PC-9 (cell line): ENCODE results near the gene PTPRA. TPM values are rescaled to one million over a fixed set of nuclear protein-coding genes. Genes with fewer than 3 reads are reported as not detected.

Source experiments
- BruUV-seq: library from RNA; stranded (reverse); fragments of 400-500 nt; replicated peaks from 2 replicates; lab custom pipeline; 2021; lab: Mats Ljungman, UMichigan
- CTCF ChIA-PET: fragments of 300-600 bp; sonication (Branson Sonifier 250); formaldehyde crosslinking; loops from one replicate; lab custom pipeline; 2022; ENCODE audit warnings: antibody characterized with exemption; lab: Charles Lee
- POLR2A ChIA-PET: fragments of 300-600 bp; sonication (Branson Sonifier 250); formaldehyde crosslinking; loops from one replicate; lab custom pipeline; 2022; ENCODE audit warnings: antibody characterized with exemption; ENCODE audit not compliant: unreplicated experiment; lab: Charles Lee
- DNase-seq, 2 experiments: peaks; one replicate each; pipeline versions ENCODE4 v3.0.0 to v3.0.0-alpha.2; 2015 to 2022; ENCODE audit warnings: mixed read lengths in 1 of 2
- H2AFZ ChIP-seq: fragments of 200-600 bp; sonication (generic); 2 replicates; pipeline ENCODE4 v1.8.1; 2017; ENCODE audit warnings: antibody characterized with exemption
- H3F3A ChIP-seq: fragments of 200-600 bp; sonication (generic); 2 replicates; pipeline ENCODE4 v1.8.1; 2017; ENCODE audit warnings: antibody characterized with exemption, mild to moderate bottlenecking, low read depth; ENCODE audit not compliant: insufficient read depth
- H3K27ac ChIP-seq: fragments of 200-600 bp; sonication (generic); 2 replicates; pipeline ENCODE4 v1.6.1; 2016; ENCODE audit warnings: mixed run types
- H3K27me3 ChIP-seq: fragments of 200-600 bp; sonication (generic); 2 replicates; pipeline ENCODE4 v1.6.1; 2016; ENCODE audit warnings: low read depth, mixed run types; ENCODE audit not compliant: insufficient read depth
- H3K36me3 ChIP-seq: fragments of 200-600 bp; sonication (generic); 2 replicates; pipeline ENCODE4 v1.6.1; 2016; ENCODE audit warnings: low read depth, mixed run types
- H3K4me1 ChIP-seq: fragments of 200-600 bp; sonication (generic); replicated peaks from 2 replicates; pipeline ENCODE4 v1.6.1; 2016; ENCODE audit warnings: mixed run types; ENCODE audit not compliant: insufficient read depth
- H3K4me2 ChIP-seq: fragments of 200-600 bp; sonication (generic); 2 replicates; pipeline ENCODE4 v1.6.1; 2017; ENCODE audit warnings: mixed run types
- H3K4me3 ChIP-seq: fragments of 200-600 bp; sonication (generic); 2 replicates; pipeline ENCODE4 v1.6.1; 2016; ENCODE audit warnings: mixed run types
- H3K79me2 ChIP-seq: fragments of 200-600 bp; sonication (generic); 2 replicates; pipeline ENCODE4 v1.6.1; 2017; ENCODE audit warnings: low read depth, mixed run types
- H3K9me2 ChIP-seq: fragments of 200-600 bp; sonication (generic); 2 replicates; pipeline ENCODE4 v1.8.1; 2017; ENCODE audit warnings: mild to moderate bottlenecking; ENCODE audit not compliant: insufficient read depth
- H3K9me3 ChIP-seq: fragments of 200-600 bp; sonication (generic); 2 replicates; pipeline ENCODE4 v1.8.1; 2016; ENCODE audit warnings: low read depth; ENCODE audit not compliant: insufficient read depth
- H4K20me1 ChIP-seq: fragments of 200-600 bp; sonication (generic); 2 replicates; pipeline ENCODE4 v1.8.1; 2017; ENCODE audit not compliant: insufficient read depth
- EZH2 ChIP-seq: fragments of 200-600 bp; sonication (generic); IDR thresholded peaks from 2 replicates; pipeline ENCODE4 v1.8.0; 2017; ENCODE audit warnings: antibody characterized with exemption, low read depth
- intact Hi-C: fragments of 100-400 bp; cut with micrococcal nuclease; formaldehyde crosslinking; loops from one replicate; pipeline ENCODE4 v1.10.0; 2022; ENCODE audit not compliant: unreplicated experiment
- total RNA-seq: library from RNA; stranded (reverse); gene quantifications from 2 replicates; pipeline ENCODE4 v1.2.3, GENCODE V29; 2021
- TF ChIP-seq, protein P1 (sequence below): fragments of 200-600 bp; sonication (generic); conservative IDR thresholded peaks from 2 replicates; pipeline ENCODE4 v1.6.1; 2017; ENCODE audit warnings: mixed run types, antibody characterized with exemption, mild to moderate bottlenecking, moderate library complexity

PTPRA gene
- total RNA-seq, 1 experiment from 2014 or later, result 48.8 TPM

DNA sequence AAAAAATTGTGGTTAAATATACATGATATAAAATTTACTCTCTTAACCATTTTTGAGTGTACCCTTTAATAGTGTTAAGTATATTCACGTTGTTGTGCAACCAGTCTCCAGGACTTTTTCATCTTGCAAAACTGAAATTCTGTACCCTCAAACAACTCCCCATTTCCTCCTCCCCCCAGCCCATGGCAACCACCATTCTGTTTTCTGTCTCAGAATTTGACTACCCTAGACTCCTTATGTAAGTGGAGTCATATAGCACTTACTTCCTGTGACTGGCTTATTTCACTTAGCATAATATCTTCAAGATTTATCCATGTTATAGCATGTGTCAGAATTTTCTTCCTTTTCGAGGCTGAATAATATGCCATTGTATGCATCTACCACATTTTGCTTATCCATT is 27.7 kb upstream of the PTPRA start:
- TF ChIP-seq EZH2, result no peak
- TF ChIP-seq, protein P1, sequence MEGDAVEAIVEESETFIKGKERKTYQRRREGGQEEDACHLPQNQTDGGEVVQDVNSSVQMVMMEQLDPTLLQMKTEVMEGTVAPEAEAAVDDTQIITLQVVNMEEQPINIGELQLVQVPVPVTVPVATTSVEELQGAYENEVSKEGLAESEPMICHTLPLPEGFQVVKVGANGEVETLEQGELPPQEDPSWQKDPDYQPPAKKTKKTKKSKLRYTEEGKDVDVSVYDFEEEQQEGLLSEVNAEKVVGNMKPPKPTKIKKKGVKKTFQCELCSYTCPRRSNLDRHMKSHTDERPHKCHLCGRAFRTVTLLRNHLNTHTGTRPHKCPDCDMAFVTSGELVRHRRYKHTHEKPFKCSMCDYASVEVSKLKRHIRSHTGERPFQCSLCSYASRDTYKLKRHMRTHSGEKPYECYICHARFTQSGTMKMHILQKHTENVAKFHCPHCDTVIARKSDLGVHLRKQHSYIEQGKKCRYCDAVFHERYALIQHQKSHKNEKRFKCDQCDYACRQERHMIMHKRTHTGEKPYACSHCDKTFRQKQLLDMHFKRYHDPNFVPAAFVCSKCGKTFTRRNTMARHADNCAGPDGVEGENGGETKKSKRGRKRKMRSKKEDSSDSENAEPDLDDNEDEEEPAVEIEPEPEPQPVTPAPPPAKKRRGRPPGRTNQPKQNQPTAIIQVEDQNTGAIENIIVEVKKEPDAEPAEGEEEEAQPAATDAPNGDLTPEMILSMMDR, result no peak
- H3K36me3 ChIP-seq, result no peaks in the 10 kb centered on the region
- H2AFZ ChIP-seq, result no peak overlapping the region
- no peaks in the 10 kb centered on the region for H4K20me1 ChIP-seq
- no TSS peak for BruUV-seq
- peaks cover 4% of the 10 kb centered on the region; the same call in 1 of the 2 replicates for H3K79me2 ChIP-seq
- CTCF ChIA-PET, result no interaction called here
- no peak overlapping the region for H3K4me2 ChIP-seq
- H3F3A ChIP-seq, result no peaks in the 10 kb centered on the region
- H3K9me3 ChIP-seq, result no peaks in the 10 kb centered on the region
- no peak overlapping the region for H3K4me3 ChIP-seq
- H3K4me1 ChIP-seq, result peaks cover 6% of the 10 kb centered on the region; the same call in 1 of the 2 replicates
- no peaks in the 10 kb centered on the region for H3K27me3 ChIP-seq
- no peak for DNase-seq
- intact Hi-C loops, result no loop called here
- no peaks in the 10 kb centered on the region for H3K9me2 ChIP-seq
- POLR2A ChIA-PET, result no interaction called here
- H3K27ac ChIP-seq, result no peak overlapping the region

DNA sequence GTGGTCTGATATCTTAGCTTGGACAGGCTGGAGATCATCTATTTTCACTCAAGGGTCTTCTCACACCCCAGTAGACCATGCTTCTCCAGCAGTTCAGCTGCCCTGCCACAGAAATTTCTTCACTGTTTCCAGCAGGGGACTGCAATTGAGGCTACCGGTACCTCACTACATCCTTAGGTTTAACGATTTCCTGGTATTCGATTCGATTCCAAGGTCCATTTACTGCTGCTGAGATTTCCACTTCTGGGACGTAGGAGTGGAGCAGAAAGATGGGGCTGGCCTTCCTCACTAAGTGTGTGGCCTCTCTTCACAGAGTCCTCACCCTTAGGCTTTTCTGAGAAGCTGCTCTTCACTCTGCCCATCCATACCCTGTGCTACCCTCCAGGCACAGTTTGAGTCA is 26.6 kb upstream of the PTPRA start:
- no peak for DNase-seq
- H3K27me3 ChIP-seq, result no peaks in the 10 kb centered on the region
- H3K4me1 ChIP-seq, result 0 out of 2 replicates have a peak, but pooled peaks cover 1% of the 10 kb centered on the region
- H2AFZ ChIP-seq, result no peak overlapping the region
- H3K4me3 ChIP-seq, result no peak overlapping the region
- intact Hi-C loops, result no loop called here
- no peak overlapping the region for H3K27ac ChIP-seq
- no peaks in the 10 kb centered on the region for H4K20me1 ChIP-seq
- no TSS peak for BruUV-seq
- CTCF ChIA-PET, result no interaction called here
- no peaks in the 10 kb centered on the region for H3F3A ChIP-seq
- H3K79me2 ChIP-seq, result no peaks in the 10 kb centered on the region
- TF ChIP-seq, protein P1, result no peak
- no peak for TF ChIP-seq EZH2
- H3K9me2 ChIP-seq, result no peaks in the 10 kb centered on the region
- H3K4me2 ChIP-seq, result no peak overlapping the region
- no peaks in the 10 kb centered on the region for H3K36me3 ChIP-seq
- no peaks in the 10 kb centered on the region for H3K9me3 ChIP-seq
- POLR2A ChIA-PET, result no interaction called here

DNA sequence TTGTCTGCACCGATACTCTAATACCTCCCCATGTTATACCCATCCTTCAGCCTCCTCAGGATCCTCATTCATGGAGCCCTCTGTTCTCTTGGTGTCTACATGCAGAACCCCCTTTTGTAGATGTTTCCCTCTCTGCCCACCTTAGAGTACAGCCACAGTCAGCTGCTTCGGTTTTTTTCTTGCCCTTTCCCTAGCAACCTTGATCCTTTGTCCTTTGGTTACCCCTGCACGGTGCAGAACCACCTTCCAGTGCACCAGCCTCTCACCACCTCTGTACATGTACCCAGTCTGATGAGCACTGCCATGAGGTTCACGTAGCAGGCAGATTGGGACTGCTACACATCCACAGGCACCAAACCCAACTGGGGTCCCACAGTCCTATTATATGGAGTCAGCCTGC is 25.5 kb upstream of the PTPRA start:
- intact Hi-C loops, result no loop called here
- CTCF ChIA-PET, result interaction anchor here (0.6 kb wide), 1 partner anchor 13 kb away, joined by 7 read pairs; no protein-coding TSS in a partner anchor
- no TSS peak for BruUV-seq
- H3K4me3 ChIP-seq, result no peak overlapping the region
- no peaks in the 10 kb centered on the region for H3K9me2 ChIP-seq
- no peaks in the 10 kb centered on the region for H3K36me3 ChIP-seq
- no peaks in the 10 kb centered on the region for H4K20me1 ChIP-seq
- no peak overlapping the region for H3K27ac ChIP-seq
- no peaks in the 10 kb centered on the region for H3K9me3 ChIP-seq
- H3K4me1 ChIP-seq, result no peaks in the 10 kb centered on the region
- POLR2A ChIA-PET, result no interaction called here
- no peaks in the 10 kb centered on the region for H3K79me2 ChIP-seq
- H3K27me3 ChIP-seq, result no peaks in the 10 kb centered on the region
- H3F3A ChIP-seq, result no peaks in the 10 kb centered on the region
- TF ChIP-seq, protein P1, result no peak
- no peak for TF ChIP-seq EZH2
- H3K4me2 ChIP-seq, result no peak overlapping the region
- no peak for DNase-seq
- H2AFZ ChIP-seq, result no peak overlapping the region
